HG03280 (cell line): ENCODE data around the gene OSBPL5.

Source experiments
- ATAC-seq: cut with Tn5 transposase; IDR thresholded peaks from one replicate; pipeline ENCODE4 v1.9.1; 2021; ENCODE audit warnings: mild to moderate bottlenecking, moderate library complexity; ENCODE audit not compliant: unreplicated experiment

The OSBPL5 gene

DNA sequence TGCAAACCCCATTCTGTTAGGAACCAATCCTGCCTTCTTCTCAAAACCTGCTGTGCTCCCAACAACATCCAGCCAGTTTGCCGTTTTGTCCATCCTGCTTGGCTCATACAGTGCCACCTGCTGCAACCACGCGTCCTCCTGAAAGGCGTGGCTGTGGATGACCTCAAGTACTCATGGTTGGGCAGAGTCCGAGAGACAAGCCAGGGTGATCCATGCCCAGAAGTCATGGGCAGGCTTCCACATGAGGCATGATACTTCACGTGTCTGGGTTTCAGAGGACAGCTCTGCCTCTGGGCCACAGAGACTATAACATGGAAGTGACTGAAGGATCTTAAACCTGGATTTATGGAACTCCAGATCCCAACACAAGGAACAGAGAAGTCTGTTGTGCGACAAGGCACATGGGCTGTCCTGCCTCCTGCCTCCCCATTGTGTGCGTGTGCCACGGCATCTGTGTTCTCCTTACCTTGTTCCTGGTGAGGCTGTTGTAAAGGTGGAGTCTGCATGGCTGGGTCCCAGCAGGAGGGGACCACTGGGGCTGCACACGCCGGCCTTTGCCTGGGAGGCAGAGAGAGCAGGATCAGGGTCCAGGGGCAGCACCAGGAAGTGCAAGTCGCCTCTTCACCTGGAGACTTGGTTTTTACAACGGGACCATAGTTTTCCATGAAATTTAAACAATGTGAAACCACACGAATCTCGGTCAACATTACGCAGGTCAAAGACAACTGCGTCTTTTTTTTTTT, 123.2 kb downstream of the OSBPL5 start:
- no peak for ATAC-seq

GRCh38 chr11:3040881-3041280, 124.2 kb downstream of the OSBPL5 start:
- no peak for ATAC-seq

GRCh38 chr11:3037945-3038271, 127.2 kb downstream of the OSBPL5 start:
- no peak for ATAC-seq
